ENCODE measurements around the gene VSTM1. TPM values are rescaled to one million over a fixed set of nuclear protein-coding genes. Genes with fewer than 3 reads are reported as not detected.

Gene VSTM1
- total and polyA plus RNA-seq, 2 donors = 0.37 to 1.1 TPM

DNA sequence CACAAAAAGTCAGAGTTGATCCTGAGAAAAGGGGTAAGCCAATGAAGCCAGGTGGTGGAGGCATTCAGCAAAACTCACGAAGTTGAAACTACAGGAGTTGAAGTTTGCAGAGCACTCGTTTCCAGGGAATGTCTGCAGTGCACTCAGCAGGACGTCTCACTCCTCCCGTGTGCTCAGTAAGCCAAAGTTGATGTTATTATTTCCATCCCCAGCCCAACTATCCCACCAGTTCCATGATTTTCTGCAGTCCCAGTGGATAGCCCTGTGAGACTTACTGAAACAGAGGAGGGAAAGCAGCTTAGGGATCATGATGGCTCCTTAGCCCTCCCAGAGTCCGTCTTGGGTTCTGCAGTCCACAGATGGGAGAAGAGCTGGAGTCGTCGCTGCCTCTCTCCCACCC lies 17.3 kb upstream of the VSTM1 start, which contains the start of gene TARM1:
Gene TARM1 (minus strand): TSS at position 334 of the 400 bp plus-strand sequence. CDS start 25 bp downstream, at position 309.
- no peaks in the 10 kb centered on the region for H3K27me3 ChIP-seq (ENCODE audit: control insufficient read depth in 2 of 2, insufficient read depth in 1 of 2, low read length in 1 of 2)
- WGBS = 83% methylated on average over 7 of the region's 7 CpGs
- H3K36me3 ChIP-seq (ENCODE audit: control insufficient read depth in 2 of 2, insufficient read depth in 2 of 2, low read length in 1 of 2) = no peaks in the 10 kb centered on the region
- no peak within 1 kb of the TSS for H3K27ac ChIP-seq (ENCODE audit: low read depth in 1 of 2, low read length in 1 of 2)
- no peaks in the 10 kb centered on the region for H3K4me1 ChIP-seq (ENCODE audit: control insufficient read depth in 2 of 2, insufficient read depth in 2 of 2, low read length in 2 of 2)
- no peak for DNase-seq (ENCODE audit: low read depth in 6 of 9, low spot score in 9 of 9)
- H3K9me3 ChIP-seq (ENCODE audit: control insufficient read depth in 2 of 2, insufficient read depth in 1 of 2, low read length in 1 of 2) = peaks cover 3 to 8% of the 10 kb centered on the region in 2 donors
- H3K4me3 ChIP-seq (ENCODE audit: low read length in 2 of 2) = no peak within 1 kb of the TSS

DNA sequence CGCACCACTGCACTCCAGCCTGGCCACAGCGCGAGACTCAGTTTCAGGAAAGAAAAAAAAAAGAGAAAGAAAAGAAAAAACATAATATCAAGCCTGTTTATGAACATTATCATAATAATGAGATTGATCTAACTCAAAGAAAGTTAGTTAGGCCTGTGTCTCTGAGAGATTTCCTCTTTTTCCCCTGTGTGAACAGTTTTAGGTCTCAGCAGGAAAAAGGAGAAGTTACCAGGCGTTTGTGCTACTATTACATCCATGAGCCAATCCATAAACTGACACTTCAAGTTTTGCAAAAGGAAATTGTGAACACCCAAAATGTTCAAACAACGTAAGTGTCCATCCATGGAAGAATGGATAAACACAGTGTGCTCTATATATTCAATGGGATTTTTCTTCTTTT lies 13.6 kb upstream of the VSTM1 start:
- no peak for DNase-seq (ENCODE audit: low read depth in 6 of 9, low spot score in 9 of 9)
- H3K9me3 ChIP-seq (ENCODE audit: control insufficient read depth in 2 of 2, insufficient read depth in 1 of 2, low read length in 1 of 2) = peaks cover 3 to 8% of the 10 kb centered on the region in 2 donors
- WGBS = 57% methylated on average over 5 of the region's 5 CpGs
- H3K36me3 ChIP-seq (ENCODE audit: control insufficient read depth in 2 of 2, insufficient read depth in 2 of 2, low read length in 1 of 2) = no peaks in the 10 kb centered on the region
- no peak overlapping the region for H3K27ac ChIP-seq (ENCODE audit: low read depth in 1 of 2, low read length in 1 of 2)
- H3K27me3 ChIP-seq (ENCODE audit: control insufficient read depth in 2 of 2, insufficient read depth in 1 of 2, low read length in 1 of 2) = no peaks in the 10 kb centered on the region
- no peaks in the 10 kb centered on the region for H3K4me1 ChIP-seq (ENCODE audit: control insufficient read depth in 2 of 2, insufficient read depth in 2 of 2, low read length in 2 of 2)
- no peak overlapping the region for H3K4me3 ChIP-seq (ENCODE audit: low read length in 2 of 2)

DNA sequence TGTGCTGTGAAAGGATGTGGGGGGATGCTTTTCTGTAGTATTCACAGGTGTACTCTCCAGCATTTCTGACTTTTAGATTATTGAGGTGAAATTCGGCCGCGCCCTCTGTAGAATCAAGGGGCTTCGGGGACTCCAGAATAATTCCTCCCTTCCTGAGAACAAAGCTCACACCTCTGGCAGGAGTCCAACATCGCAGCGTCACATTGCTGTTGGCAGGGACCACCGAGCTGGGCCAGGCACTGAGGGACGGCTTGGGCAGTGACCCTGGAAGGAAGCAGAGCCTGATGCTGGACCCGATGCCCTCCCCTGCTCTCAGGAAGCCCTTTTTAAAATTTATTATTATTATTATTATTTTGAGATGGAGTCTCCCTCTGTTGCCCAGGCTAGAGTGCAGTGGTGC lies 11.2 kb upstream of the VSTM1 start:
- 93% methylated on average over 9 of the region's 9 CpGs for WGBS
- no peaks in the 10 kb centered on the region for H3K9me3 ChIP-seq (ENCODE audit: control insufficient read depth in 2 of 2, insufficient read depth in 1 of 2, low read length in 1 of 2)

DNA sequence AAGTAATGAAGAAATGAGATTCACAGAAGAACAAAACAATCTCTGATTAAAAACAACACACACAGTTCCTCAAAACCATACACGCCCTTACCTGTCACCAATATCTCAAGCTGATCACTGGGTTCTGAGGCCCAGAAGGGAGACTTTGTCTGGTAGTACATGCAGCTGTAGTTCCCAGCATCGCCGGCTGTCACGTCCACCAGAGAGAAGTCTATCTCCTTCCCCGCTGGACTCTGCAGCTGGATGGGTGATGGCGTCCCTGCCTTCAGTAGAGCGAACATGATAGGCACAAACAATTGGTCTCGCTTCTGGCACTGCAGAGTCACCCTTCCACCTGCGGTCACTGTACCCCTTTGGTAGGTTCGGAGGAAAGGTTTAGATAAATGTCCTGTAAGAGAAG lies 10.1 kb upstream of the VSTM1 start:
- 94% methylated on average over 10 of the region's 10 CpGs for WGBS

More for the DNA sequence above, 11.2 kb upstream of the VSTM1 start:
- Histone ChIP-seq H3K27ac (ENCODE audit: low read depth in 1 of 2, low read length in 1 of 2) (no peak overlapping the region), H3K4me3 (ENCODE audit: low read length in 2 of 2) (no peak overlapping the region), H3K4me1 (ENCODE audit: control insufficient read depth in 2 of 2, insufficient read depth in 2 of 2, low read length in 2 of 2) (no peaks in the 10 kb centered on the region), H3K27me3 (ENCODE audit: control insufficient read depth in 2 of 2, insufficient read depth in 1 of 2, low read length in 1 of 2) (no peaks in the 10 kb centered on the region), H3K36me3 (ENCODE audit: control insufficient read depth in 2 of 2, insufficient read depth in 2 of 2, low read length in 1 of 2) (no peaks in the 10 kb centered on the region)
- no peak for DNase-seq (ENCODE audit: low read depth in 6 of 9, low spot score in 9 of 9)

DNA sequence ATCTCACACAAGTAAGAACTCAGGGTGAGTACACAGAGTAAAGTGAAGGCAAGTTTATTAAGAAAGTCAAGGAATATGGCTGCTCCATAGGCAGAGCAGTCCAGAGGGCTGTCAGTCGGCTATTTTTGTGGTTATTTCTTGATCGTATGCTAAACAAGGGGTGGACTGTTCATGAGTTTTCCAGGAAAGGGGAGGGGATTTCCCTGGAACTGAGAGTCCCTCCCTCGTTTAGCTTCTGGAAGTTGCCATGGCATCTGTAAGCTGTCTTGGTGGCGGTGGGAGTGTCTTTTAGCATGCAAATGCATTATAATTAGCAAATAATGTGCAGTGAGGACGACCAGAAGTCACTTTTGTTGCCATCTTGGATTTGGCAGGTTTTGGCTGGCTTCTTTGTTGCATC lies 5.8 kb upstream of the VSTM1 start:
- no peak overlapping the region for H3K4me3 ChIP-seq (ENCODE audit: low read length in 2 of 2)
- no peaks in the 10 kb centered on the region for H3K4me1 ChIP-seq (ENCODE audit: control insufficient read depth in 2 of 2, insufficient read depth in 2 of 2, low read length in 2 of 2)
- H3K36me3 ChIP-seq (ENCODE audit: control insufficient read depth in 2 of 2, insufficient read depth in 2 of 2, low read length in 1 of 2) = no peaks in the 10 kb centered on the region
- WGBS = 82% methylated on average over 5 of the region's 5 CpGs
- DNase-seq (ENCODE audit: low read depth in 6 of 9, low spot score in 9 of 9) = no peak
- no peaks in the 10 kb centered on the region for H3K27me3 ChIP-seq (ENCODE audit: control insufficient read depth in 2 of 2, insufficient read depth in 1 of 2, low read length in 1 of 2)
- no peaks in the 10 kb centered on the region for H3K9me3 ChIP-seq (ENCODE audit: control insufficient read depth in 2 of 2, insufficient read depth in 1 of 2, low read length in 1 of 2)
- no peak overlapping the region for H3K27ac ChIP-seq (ENCODE audit: low read depth in 1 of 2, low read length in 1 of 2)

More for the DNA sequence above, 10.1 kb upstream of the VSTM1 start:
- Histone ChIP-seq H3K36me3 (ENCODE audit: control insufficient read depth in 2 of 2, insufficient read depth in 2 of 2, low read length in 1 of 2) (no peaks in the 10 kb centered on the region), H3K27ac (ENCODE audit: low read depth in 1 of 2, low read length in 1 of 2) (no peak overlapping the region), H3K27me3 (ENCODE audit: control insufficient read depth in 2 of 2, insufficient read depth in 1 of 2, low read length in 1 of 2) (no peaks in the 10 kb centered on the region), H3K4me1 (ENCODE audit: control insufficient read depth in 2 of 2, insufficient read depth in 2 of 2, low read length in 2 of 2) (no peaks in the 10 kb centered on the region), H3K9me3 (ENCODE audit: control insufficient read depth in 2 of 2, insufficient read depth in 1 of 2, low read length in 1 of 2) (no peaks in the 10 kb centered on the region), H3K4me3 (ENCODE audit: low read length in 2 of 2) (no peak overlapping the region)
- no peak for DNase-seq (ENCODE audit: low read depth in 6 of 9, low spot score in 9 of 9)

DNA sequence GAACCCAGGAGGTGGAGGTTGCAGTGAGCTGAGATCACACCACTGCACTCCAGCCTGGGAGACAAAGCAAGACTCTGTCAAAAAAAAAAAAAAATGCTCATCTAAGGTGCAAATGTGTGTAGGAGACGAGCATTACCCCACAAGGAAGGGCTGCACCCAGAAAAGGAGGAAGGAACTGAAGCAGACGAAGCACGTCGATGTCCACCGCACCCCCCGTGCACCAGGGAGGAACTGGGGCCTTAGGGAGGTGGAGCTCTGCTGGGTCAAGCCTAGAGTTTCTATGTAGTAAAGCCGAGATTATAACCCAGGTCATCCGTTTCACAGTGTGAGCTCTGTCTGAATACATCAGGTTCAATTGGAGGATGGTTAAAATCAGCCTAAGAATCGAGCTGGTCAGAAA lies 1.1 kb downstream of the VSTM1 start:
- Histone ChIP-seq H3K27ac (ENCODE audit: low read depth in 1 of 2, low read length in 1 of 2) (no peak overlapping the region), H3K27me3 (ENCODE audit: control insufficient read depth in 2 of 2, insufficient read depth in 1 of 2, low read length in 1 of 2) (peaks cover 0 to 9% of the 10 kb centered on the region in 2 donors), H3K4me3 (ENCODE audit: low read length in 2 of 2) (no peak overlapping the region), H3K36me3 (ENCODE audit: control insufficient read depth in 2 of 2, insufficient read depth in 2 of 2, low read length in 1 of 2) (no peaks in the 10 kb centered on the region), H3K9me3 (ENCODE audit: control insufficient read depth in 2 of 2, insufficient read depth in 1 of 2, low read length in 1 of 2) (no peaks in the 10 kb centered on the region), H3K4me1 (ENCODE audit: control insufficient read depth in 2 of 2, insufficient read depth in 2 of 2, low read length in 2 of 2) (no peaks in the 10 kb centered on the region)
- no peak for DNase-seq (ENCODE audit: low read depth in 6 of 9, low spot score in 9 of 9)
- 32% methylated on average over 9 of the region's 9 CpGs for WGBS

DNA sequence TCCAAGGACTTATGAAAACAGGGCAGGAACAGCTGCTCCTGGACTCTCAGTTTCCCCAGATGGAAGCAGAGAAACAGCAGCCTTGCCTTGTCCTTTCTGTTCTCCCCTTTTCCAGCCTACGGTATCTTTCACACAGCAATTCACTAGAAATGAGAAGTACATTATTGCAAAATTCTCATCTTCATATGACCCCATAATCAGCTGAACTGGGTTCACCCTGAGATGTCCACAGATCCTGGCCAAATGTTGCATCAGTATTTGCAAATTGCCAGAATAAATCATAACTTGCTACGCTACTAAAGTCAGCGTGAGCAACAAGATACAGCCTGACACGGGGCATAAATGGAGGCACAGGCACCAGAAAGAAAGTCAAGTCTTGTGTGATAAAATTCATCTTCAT lies 16.1 kb downstream of the VSTM1 start:
- 89% methylated on average over 4 of the region's 4 CpGs for WGBS
- Histone ChIP-seq H3K4me1 (ENCODE audit: control insufficient read depth in 2 of 2, insufficient read depth in 2 of 2, low read length in 2 of 2) (no peaks in the 10 kb centered on the region), H3K36me3 (ENCODE audit: control insufficient read depth in 2 of 2, insufficient read depth in 2 of 2, low read length in 1 of 2) (no peaks in the 10 kb centered on the region), H3K4me3 (ENCODE audit: low read length in 2 of 2) (no peak overlapping the region), H3K9me3 (ENCODE audit: control insufficient read depth in 2 of 2, insufficient read depth in 1 of 2, low read length in 1 of 2) (no peaks in the 10 kb centered on the region), H3K27ac (ENCODE audit: low read depth in 1 of 2, low read length in 1 of 2) (no peak overlapping the region), H3K27me3 (ENCODE audit: control insufficient read depth in 2 of 2, insufficient read depth in 1 of 2, low read length in 1 of 2) (no peaks in the 10 kb centered on the region)
- DNase-seq (ENCODE audit: low read depth in 6 of 9, low spot score in 9 of 9) = no peak

DNA sequence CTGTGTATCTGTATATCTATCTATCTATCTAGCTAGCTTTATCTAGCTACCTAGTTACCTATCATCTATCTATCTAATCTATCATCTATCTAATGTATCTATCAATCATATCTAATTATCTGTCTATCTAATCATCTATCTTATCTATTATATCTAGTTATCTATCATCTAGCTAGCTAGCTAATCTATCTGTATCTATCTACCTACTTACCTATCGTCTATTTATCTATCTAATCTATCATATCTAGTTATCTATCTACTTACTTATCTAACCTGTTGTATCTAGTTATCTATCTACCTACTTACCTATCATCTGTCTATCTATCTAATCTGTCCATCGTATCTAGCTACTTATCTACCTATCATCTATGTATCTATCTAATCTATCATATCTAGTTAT lies 17.9 kb downstream of the VSTM1 start:
- DNase-seq (ENCODE audit: low read depth in 6 of 9, low spot score in 9 of 9) = no peak
- Histone ChIP-seq H3K9me3 (ENCODE audit: control insufficient read depth in 2 of 2, insufficient read depth in 1 of 2, low read length in 1 of 2) (no peaks in the 10 kb centered on the region), H3K27me3 (ENCODE audit: control insufficient read depth in 2 of 2, insufficient read depth in 1 of 2, low read length in 1 of 2) (no peaks in the 10 kb centered on the region), H3K4me3 (ENCODE audit: low read length in 2 of 2) (no peak overlapping the region), H3K27ac (ENCODE audit: low read depth in 1 of 2, low read length in 1 of 2) (no peak overlapping the region), H3K36me3 (ENCODE audit: control insufficient read depth in 2 of 2, insufficient read depth in 2 of 2, low read length in 1 of 2) (no peaks in the 10 kb centered on the region), H3K4me1 (ENCODE audit: control insufficient read depth in 2 of 2, insufficient read depth in 2 of 2, low read length in 2 of 2) (no peaks in the 10 kb centered on the region)
- 98% methylated on average over 2 of the region's 2 CpGs for WGBS

DNA sequence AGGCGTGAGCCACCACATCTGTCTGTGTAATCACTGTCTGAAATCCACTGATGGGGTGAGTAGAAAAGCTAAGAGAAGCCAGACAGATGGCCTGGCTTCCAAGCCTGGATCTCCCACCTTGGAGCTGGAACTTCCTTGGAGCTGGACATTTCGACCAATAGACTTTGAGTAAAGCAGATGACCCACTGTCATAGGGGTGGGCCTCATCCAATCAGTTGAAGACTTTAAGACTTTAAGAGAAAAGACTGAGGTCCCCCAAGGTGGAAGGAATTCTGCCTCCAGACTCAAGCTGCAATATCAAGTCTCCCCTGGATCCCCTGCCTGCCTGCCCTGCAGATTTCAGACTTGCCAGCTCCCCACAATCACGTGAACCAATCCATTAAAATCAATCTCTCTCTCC lies 20.7 kb downstream of the VSTM1 start:
- no peak for DNase-seq (ENCODE audit: low read depth in 6 of 9, low spot score in 9 of 9)
- Histone ChIP-seq H3K27ac (ENCODE audit: low read depth in 1 of 2, low read length in 1 of 2) (no peak overlapping the region), H3K4me3 (ENCODE audit: low read length in 2 of 2) (no peak overlapping the region), H3K27me3 (ENCODE audit: control insufficient read depth in 2 of 2, insufficient read depth in 1 of 2, low read length in 1 of 2) (no peaks in the 10 kb centered on the region), H3K4me1 (ENCODE audit: control insufficient read depth in 2 of 2, insufficient read depth in 2 of 2, low read length in 2 of 2) (no peaks in the 10 kb centered on the region), H3K9me3 (ENCODE audit: control insufficient read depth in 2 of 2, insufficient read depth in 1 of 2, low read length in 1 of 2) (no peaks in the 10 kb centered on the region), H3K36me3 (ENCODE audit: control insufficient read depth in 2 of 2, insufficient read depth in 2 of 2, low read length in 1 of 2) (no peaks in the 10 kb centered on the region)
- 87% methylated on average over 3 of the region's 3 CpGs for whole genome bisulfite sequencing
